Measurements from ENCODE around the gene CCL4.

GRCh38 chr17:36136036-36136435, 32.4 kb downstream of the CCL4 start:
- no peak for TF ChIP-seq CTCF (IDR thresholded peaks at IDR 0.05)
- no peak for TF ChIP-seq POLR2A (IDR thresholded peaks at IDR 0.05)
